Muscle layer of colon (tissue), 2 donors: ENCODE data around the gene ZNF804A.

Experiments used
- H3K27ac ChIP-seq: one replicate; pipeline ENCODE4 v1.7.0; 2013; ENCODE audit warnings: low read depth, mild to moderate bottlenecking, low read length, moderate library complexity
- H3K27me3 ChIP-seq, 2 donors: one replicate each; pipeline ENCODE4 v1.7.0; 2013; ENCODE audit warnings: low read length in 2 of 2, mild to moderate bottlenecking in 2 of 2; ENCODE audit not compliant: insufficient read depth in 2 of 2, control insufficient read depth in 1 of 2
- H3K36me3 ChIP-seq: one replicate; pipeline ENCODE4 v1.7.0; 2013; ENCODE audit warnings: mild to moderate bottlenecking, low read length; ENCODE audit not compliant: insufficient read depth
- H3K4me1 ChIP-seq: one replicate; pipeline ENCODE4 v1.7.0; 2013; ENCODE audit warnings: mild to moderate bottlenecking, low read length; ENCODE audit not compliant: insufficient read depth
- H3K4me3 ChIP-seq, 2 donors: one replicate each; pipeline ENCODE4 v1.7.0; 2013; ENCODE audit warnings: low read length in 2 of 2, low read depth in 1 of 2, mild to moderate bottlenecking in 1 of 2, moderate library complexity in 1 of 2
- H3K9ac ChIP-seq: one replicate; pipeline ENCODE4 v1.7.0; 2013; ENCODE audit warnings: low read length
- H3K9me3 ChIP-seq: one replicate; pipeline ENCODE4 v1.7.0; 2013; ENCODE audit warnings: mild to moderate bottlenecking, low read length
- donor health status: abdominal sarcoma.
- donor health status: Adenocarcinoma of cecum.

The ZNF804A gene

DNA sequence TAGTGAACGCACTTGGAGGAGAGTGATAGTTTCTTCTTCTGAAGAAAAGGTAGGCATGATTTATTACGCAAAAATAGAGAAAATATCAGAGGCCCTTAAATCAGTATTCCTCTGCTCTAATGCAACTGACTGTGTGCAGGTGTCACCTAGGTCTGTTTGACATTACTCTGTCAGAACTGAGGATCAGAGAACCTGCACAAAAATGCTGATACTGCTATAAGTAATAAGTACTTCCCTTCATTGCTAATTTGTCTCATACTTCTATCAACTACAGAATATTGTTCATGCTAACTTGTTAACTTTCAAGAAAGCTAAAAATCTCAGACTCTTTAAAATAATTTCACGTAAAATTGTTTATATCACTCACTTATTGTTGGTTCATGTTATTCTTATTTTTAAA is 358.5 kb downstream of the ZNF804A start:
- no peak overlapping the region for H3K4me3 ChIP-seq
- H3K27me3 ChIP-seq = no peaks in the 10 kb centered on the region
- H3K36me3 ChIP-seq = no peaks in the 10 kb centered on the region
- H3K4me1 ChIP-seq = no peaks in the 10 kb centered on the region
- no peak overlapping the region for H3K9ac ChIP-seq
- no peaks in the 10 kb centered on the region for H3K9me3 ChIP-seq
- no peak overlapping the region for H3K27ac ChIP-seq

DNA sequence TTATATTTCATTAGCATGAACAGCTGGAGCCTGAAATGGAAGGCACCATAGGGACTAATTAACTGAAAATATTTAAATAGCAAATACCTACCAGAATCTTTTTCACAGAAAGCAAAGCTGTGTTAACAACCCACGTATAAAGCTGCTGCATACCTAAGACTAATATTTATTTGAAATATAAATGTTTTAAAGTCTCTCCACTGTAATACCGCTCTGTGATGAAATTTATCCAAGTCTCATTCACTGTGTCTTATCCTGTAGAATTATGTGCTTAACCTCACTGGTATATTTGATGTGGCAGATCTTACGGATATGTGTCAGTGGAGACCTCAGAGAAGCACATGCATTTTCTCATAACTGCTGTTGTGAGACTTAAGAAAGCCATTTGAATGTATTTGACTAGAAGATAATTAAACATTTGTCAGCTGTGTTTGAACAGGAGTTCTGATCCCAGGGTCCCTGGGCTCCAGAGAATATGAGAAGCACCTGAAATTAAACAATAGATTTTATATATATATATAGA is 373.3 kb downstream of the ZNF804A start:
- H3K27me3 ChIP-seq = no peaks in the 10 kb centered on the region
- H3K4me3 ChIP-seq = no peak overlapping the region
- H3K9me3 ChIP-seq = no peaks in the 10 kb centered on the region
- H3K27ac ChIP-seq = no peak overlapping the region
- no peak overlapping the region for H3K9ac ChIP-seq
- H3K36me3 ChIP-seq = no peaks in the 10 kb centered on the region
- H3K4me1 ChIP-seq = no peaks in the 10 kb centered on the region
